Bladder microvascular endothelial cell (primary cell): Measurements from ENCODE around the gene MLXIP. TPM values are rescaled to one million over a fixed set of nuclear protein-coding genes. Genes with fewer than 3 reads are reported as not detected.

Source experiments
- total RNA-seq: library from RNA; depleted of rRNA; stranded (reverse); fragments of >200 nt; gene quantifications from 2 replicates; pipeline ENCODE4 v1.2.3, GENCODE V29; 2014

Gene MLXIP
- total RNA-seq, result 12.1 and 35.0 TPM in 2 replicates

GRCh38 chr12:122078141-122079032 is at the start of gene MLXIP:
MLXIP (plus strand) TSS chr12:122078756; CDS start chr12:122078854, 98 bp downstream.

GRCh38 chr12:122174155-122174845 is 95.7 kb downstream of the MLXIP start, which contains the start of gene IL31:
IL31 (minus strand) TSS chr12:122174221; CDS start chr12:122174172, 49 bp downstream.

GRCh38 chr12:122182887-122183587 is 104.5 kb downstream of the MLXIP start, which contains the start of gene LRRC43:
LRRC43 (plus strand) TSS chr12:122183123; CDS start chr12:122183145, 22 bp downstream.

Other genes starting within 250 kb of the MLXIP start
- not detected in 2 replicates for gene HPD, start 219.9 kb upstream of the MLXIP start, total RNA-seq
- gene PSMD9, start 190.0 kb upstream of the MLXIP start, total RNA-seq, result 70.3 and 135 TPM in 2 replicates
- gene CFAP251, start 160.2 kb upstream of the MLXIP start, total RNA-seq, result 1.1 and 5.9 TPM in 2 replicates
- gene BCL7A, start 56.9 kb upstream of the MLXIP start, total RNA-seq, result 3.2 and 9.7 TPM in 2 replicates
- gene IL31, start 95.5 kb downstream of the MLXIP start, total RNA-seq, result not detected in 2 replicates
- 0.81 and 0.82 TPM in 2 replicates for gene LRRC43, start 104.4 kb downstream of the MLXIP start, total RNA-seq
- gene B3GNT4, start 125.0 kb downstream of the MLXIP start, total RNA-seq, result under 0.01 TPM in 1 of 2 replicates, not detected in the other
- 52.8 and 67.2 TPM in 2 replicates for gene DIABLO, start 147.3 kb downstream of the MLXIP start, total RNA-seq
- 15.1 and 24.4 TPM in 2 replicates for gene VPS33A, start 187.7 kb downstream of the MLXIP start, total RNA-seq